ENCODE results near the gene STIM1.

GRCh38 chr11:3969200-3969599 lies 113.7 kb downstream of the STIM1 start:
- TF ChIP-seq TAF1 (IDR thresholded peaks at IDR 0.05; ENCODE audit: borderline replicate concordance, low read depth, low read length), result no peak
- TF ChIP-seq POLR2A (IDR thresholded peaks at IDR 0.05; ENCODE audit: low read depth, low read length), result no peak
- no peak for TF ChIP-seq POLR2AphosphoS5 (IDR thresholded peaks at IDR 0.05; ENCODE audit: low read depth, low read length)

Data from GM12892 (cell line).